Measurements from ENCODE around the gene TNKS1BP1.

GRCh38 chr11:57323855-57324153, 948 bp downstream of the TNKS1BP1 start:
- TF ChIP-seq CTCF (conservative IDR thresholded peaks at IDR 0.05) (no peak), EZH2 (IDR thresholded peaks at IDR 0.05; ENCODE audit: low read depth) (no peak)

Measured in PC-9 (cell line).